H1 (cell line): ENCODE measurements around the gene ATP5F1E. TPM values are rescaled to one million over a fixed set of nuclear protein-coding genes. Genes with fewer than 3 reads are reported as not detected.

Experiments used
- CTCF ChIA-PET: fragments of 300-600 bp; sonication (Branson Sonifier 250); formaldehyde crosslinking; loops from one replicate; lab custom pipeline; 2021; ENCODE audit not compliant: partially characterized antibody; lab: Charles Lee
- POLR2A ChIA-PET: fragments of 300-600 bp; sonication (Branson Sonifier 250); formaldehyde crosslinking; loops from one replicate; lab custom pipeline; 2021; ENCODE audit warnings: inconsistent platforms; ENCODE audit not compliant: partially characterized antibody; lab: Charles Lee
- DNase-seq, 2 experiments: peaks; one replicate each; pipeline versions ENCODE4 v3.0.0 to v3.0.0-alpha.2; 2010 to 2022; ENCODE audit warnings: low spot score in 2 of 2, low read depth in 1 of 2, mixed read lengths in 1 of 2
- FAIRE-seq: peaks from 2 replicates; lab custom pipeline; 2011; peaks lifted over from hg19 to GRCh38; lab: Jason Lieb, UNC
- H2AFZ ChIP-seq: 2 replicates; pipeline ENCODE4 v1.8.1; 2012; ENCODE audit warnings: low read length, inconsistent platforms
- H2AK5ac ChIP-seq: 2 replicates; pipeline ENCODE4 v1.6.1; 2013; ENCODE audit warnings: low read depth, low read length
- H2BK120ac ChIP-seq: replicated peaks from 2 replicates; pipeline ENCODE3; 2013; ENCODE audit warnings: low read depth, low read length, inconsistent platforms
- H2BK12ac ChIP-seq: 2 replicates; pipeline ENCODE4 v1.6.1; 2013; ENCODE audit warnings: low read depth, low read length
- H2BK15ac ChIP-seq: 2 replicates; pipeline ENCODE4 v1.6.1; 2013; ENCODE audit warnings: low read length
- H2BK20ac ChIP-seq: 2 replicates; pipeline ENCODE4 v1.6.1; 2013; ENCODE audit warnings: low read length
- H2BK5ac ChIP-seq: 2 replicates; pipeline ENCODE4 v1.6.1; 2013; ENCODE audit warnings: low read depth, low read length
- H3K14ac ChIP-seq: 2 replicates; pipeline ENCODE4 v1.6.1; 2013; ENCODE audit warnings: inconsistent platforms; ENCODE audit not compliant: insufficient read length
- H3K18ac ChIP-seq: 2 replicates; pipeline ENCODE4 v1.6.1; 2013; ENCODE audit warnings: low read length; ENCODE audit errors: extremely low read depth
- H3K23ac ChIP-seq: 2 replicates; pipeline ENCODE4 v1.6.1; 2013; ENCODE audit warnings: inconsistent platforms; ENCODE audit not compliant: insufficient read length
- H3K23me2 ChIP-seq: 2 replicates; pipeline ENCODE4 v1.6.1; 2013; ENCODE audit warnings: low read depth, low read length
- H3K27ac ChIP-seq: 2 replicates; pipeline ENCODE4 v1.6.1; 2011; ENCODE audit warnings: low read depth, low read length, inconsistent platforms
- H3K27me3 ChIP-seq, 4 experiments: replicated peaks in 1 of 4; 1 replicate in 1 of 4; 2 replicates in 3 of 4; pipeline versions ENCODE4 v1.6.1 to v1.8.1; 2011 to 2013; ENCODE audit warnings: low read length in 3 of 4, mild to moderate bottlenecking in 3 of 4, inconsistent platforms in 2 of 4, mixed read lengths in 2 of 4, moderate library complexity in 1 of 4; ENCODE audit not compliant: control insufficient read depth in 3 of 4, insufficient read depth in 3 of 4; ENCODE audit errors: extremely low read depth in 1 of 4
- H3K36me3 ChIP-seq, 4 experiments: 2 replicates each; pipeline versions ENCODE4 v1.6.1 to v1.8.1; 2011 to 2013; ENCODE audit warnings: mild to moderate bottlenecking in 4 of 4, low read length in 3 of 4, moderate library complexity in 2 of 4, control low read depth in 1 of 4, inconsistent platforms in 1 of 4; ENCODE audit not compliant: insufficient read depth in 4 of 4, control insufficient read depth in 2 of 4
- H3K4ac ChIP-seq: replicated peaks from 2 replicates; pipeline ENCODE3; 2013; ENCODE audit warnings: low read length, low read depth, mixed read lengths, inconsistent platforms; ENCODE audit not compliant: insufficient read length
- H3K4me1 ChIP-seq, 4 experiments: replicated peaks in 1 of 4; 1 replicate in 1 of 4; 2 replicates in 3 of 4; pipeline versions ENCODE4 v1.6.1 to v1.8.1; 2011 to 2013; ENCODE audit warnings: low read length in 3 of 4, inconsistent platforms in 2 of 4, mixed read lengths in 1 of 4; ENCODE audit not compliant: insufficient read depth in 4 of 4, control insufficient read depth in 3 of 4
- H3K4me2 ChIP-seq, 2 experiments: 2 replicates each; pipeline versions ENCODE4 v1.6.1 to v1.8.1; 2011 to 2013; ENCODE audit warnings: low read depth in 2 of 2, low read length in 2 of 2, control low read depth in 1 of 2, inconsistent platforms in 1 of 2, mild to moderate bottlenecking in 1 of 2; ENCODE audit not compliant: insufficient read depth in 1 of 2
- H3K4me3 ChIP-seq, 4 experiments: fragments of 200-600, 300-600 bp in 1 of 4; sonication (generic), shearing (Covaris generic), sonication (Bioruptor Twin) in 1 of 4; 2 replicates each; pipeline versions ENCODE4 v1.5.1 to v1.8.1; 2011 to 2016; ENCODE audit warnings: low read length in 4 of 4, low read depth in 3 of 4, control low read depth in 2 of 4, inconsistent platforms in 2 of 4, mild to moderate bottlenecking in 2 of 4, mixed read lengths in 1 of 4, moderate library complexity in 1 of 4; ENCODE audit not compliant: insufficient read depth in 2 of 4; ENCODE audit errors: extremely low read depth in 1 of 4
- H3K56ac ChIP-seq: replicated peaks from 2 replicates; pipeline ENCODE3; 2013; ENCODE audit warnings: low read depth, mild to moderate bottlenecking, mixed read lengths, low read length, inconsistent platforms; ENCODE audit not compliant: insufficient read length
- H3K79me1 ChIP-seq: 2 replicates; pipeline ENCODE4 v1.6.1; 2013; ENCODE audit warnings: low read depth, low read length, control low read depth
- H3K79me2 ChIP-seq, 2 experiments: 2 replicates each; pipeline versions ENCODE4 v1.6.1 to v1.8.1; 2012 to 2013; ENCODE audit warnings: low read length in 2 of 2, mild to moderate bottlenecking in 2 of 2, inconsistent platforms in 1 of 2; ENCODE audit not compliant: insufficient read depth in 2 of 2, control insufficient read depth in 1 of 2
- H3K9ac ChIP-seq, 4 experiments: replicated peaks in 1 of 4; 1 replicate in 1 of 4; 2 replicates in 3 of 4; pipeline versions ENCODE4 v1.6.1 to v1.8.1; 2011 to 2013; ENCODE audit warnings: low read depth in 3 of 4, low read length in 3 of 4, control low read depth in 2 of 4, mild to moderate bottlenecking in 2 of 4, moderate library complexity in 2 of 4, inconsistent platforms in 1 of 4; ENCODE audit errors: extremely low read depth in 1 of 4
- H3K9me3 ChIP-seq, 2 experiments: 2 replicates each; pipeline versions ENCODE4 v1.6.1 to v1.8.1; 2012 to 2013; ENCODE audit warnings: mild to moderate bottlenecking in 2 of 2, moderate library complexity in 2 of 2, control low read depth in 1 of 2, inconsistent platforms in 1 of 2, low read depth in 1 of 2, low read length in 1 of 2, mixed read lengths in 1 of 2; ENCODE audit not compliant: insufficient read depth in 2 of 2
- H4K20me1 ChIP-seq, 2 experiments: replicated peaks in 1 of 2; 2 replicates each; pipeline versions ENCODE3 to v1.8.1; 2011 to 2013; ENCODE audit warnings: inconsistent platforms in 2 of 2, low read length in 2 of 2, mild to moderate bottlenecking in 1 of 2; ENCODE audit not compliant: insufficient read depth in 2 of 2, control insufficient read depth in 1 of 2
- H4K5ac ChIP-seq: 2 replicates; pipeline ENCODE4 v1.6.1; 2013; ENCODE audit warnings: low read length, low read depth, mixed read lengths, inconsistent platforms; ENCODE audit not compliant: insufficient read length
- H4K8ac ChIP-seq: 2 replicates; pipeline ENCODE4 v1.8.0; 2013; ENCODE audit warnings: mild to moderate bottlenecking, moderate library complexity, low read length, inconsistent platforms; ENCODE audit not compliant: insufficient read depth; ENCODE audit errors: extremely low read depth
- H4K91ac ChIP-seq: replicated peaks from 2 replicates; pipeline ENCODE3; 2013; ENCODE audit warnings: low read length, mixed read lengths, inconsistent platforms; ENCODE audit not compliant: insufficient read length
- ATF2 ChIP-seq: IDR thresholded peaks from 2 replicates; pipeline ENCODE4 v1.6.1; 2012; ENCODE audit warnings: low read length, inconsistent platforms
- CTBP2 ChIP-seq: IDR thresholded peaks from 2 replicates; pipeline ENCODE4 v1.7.0; 2011; ENCODE audit warnings: borderline replicate concordance, mild to moderate bottlenecking, moderate library complexity, mixed read lengths, low read length; ENCODE audit not compliant: insufficient read depth, insufficient read length
- EP300 ChIP-seq, 2 experiments: IDR thresholded peaks; 1 replicate in 1 of 2; 2 replicates in 1 of 2; pipeline ENCODE4 v1.6.1; 2011 to 2012; ENCODE audit warnings: low read depth in 2 of 2, low read length in 2 of 2, mild to moderate bottlenecking in 2 of 2, borderline replicate concordance in 1 of 2, inconsistent platforms in 1 of 2, moderate library complexity in 1 of 2
- MAX ChIP-seq: IDR thresholded peaks from 2 replicates; pipeline ENCODE4 v1.6.1; 2012; ENCODE audit warnings: inconsistent platforms
- SIRT6 ChIP-seq: IDR thresholded peaks from one replicate; pipeline ENCODE4 v1.7.1; 2012; ENCODE audit warnings: low read length, inconsistent platforms
- ZNF274 ChIP-seq: IDR thresholded peaks from 2 replicates; pipeline ENCODE4 v1.7.0; 2012; ENCODE audit warnings: low read length, borderline replicate concordance; ENCODE audit errors: extremely low read depth
- WGBS, 2 experiments: shearing (Covaris generic) in 1 of 2; methylation state at CpG; one replicate each; pipeline versions ENCODE4 v1.1.6 to v1.1.7; 2013 to 2015; ENCODE audit warnings: low lambda C conversion rate in 2 of 2, mixed read lengths in 2 of 2, inconsistent platforms in 1 of 2, low coverage in 1 of 2, missing lambda C conversion rate in 1 of 2; ENCODE audit not compliant: insufficient replicate concordance in 2 of 2, insufficient coverage in 1 of 2, insufficient read length in 1 of 2; ENCODE audit errors: extremely low coverage in 1 of 2, missing lambda C conversion rate in 1 of 2; 5-methylcytosine and 5-hydroxymethylcytosine counted together
- polyA plus RNA-seq, 7 experiments: library from polyadenylated mRNA; depleted of rRNA in 3 of 7; stranded (reverse) in 5 of 7; unstranded in 2 of 7; fragments of >200 nt in 5 of 7; fragments of 200-250 nt in 2 of 7; gene quantifications; 1 replicate in 5 of 7; 2 replicates in 1 of 7; 4 replicates in 1 of 7; pipeline versions ENCODE4 v1.2.1 to v1.2.3, GENCODE V29; 2011 to 2013; ENCODE audit warnings: missing spikeins in 2 of 7, mixed read lengths in 2 of 7
- total RNA-seq: library from RNA; stranded (reverse); fragmentation: NEBNext Ultra II Directional; extraction: Animal tissue kit (Norgen Biotek cat#: 25700); gene quantifications from 2 replicates; pipeline ENCODE4 v1.2.1, GENCODE V29; 2021

ATP5F1E gene
- total and polyA plus RNA-seq, 2 of the 8 experiments (the other 6 are each of a cell fraction or from before 2014, with no cell fraction given): 15.7 to 47.8 TPM

GRCh38 chr20:59022754-59023153 lies 9.4 kb downstream of the ATP5F1E start:
- Histone ChIP-seq H3K23me2 (peaks cover 2% of the 10 kb centered on the region; the same call in 1 of the 2 replicates), H3K4ac (no peak overlapping the region), H3K4me1 (peaks cover 0 to 2% (median 0%) of the 10 kb centered on the region in 4 experiments; a peak in 3 of 7 replicates), H2BK20ac (no peak overlapping the region), H3K27ac (no peak overlapping the region), H4K20me1 (peaks cover under 1 to 5% of the 10 kb centered on the region in 2 experiments), H4K5ac (no peak overlapping the region), H2BK120ac (no peak overlapping the region), H3K23ac (no peak overlapping the region), H3K27me3 (peaks cover 0 to 4% (median 2%) of the 10 kb centered on the region in 4 experiments; a peak in 1 of 7 replicates), H3K4me3 (no peak overlapping the region), H2AFZ (no peak overlapping the region), H4K8ac (no peak overlapping the region), H3K56ac (no peak overlapping the region), H3K14ac (no peak overlapping the region)
- ChIA-PET CTCF (interaction anchor here (0.6 kb wide), 1 partner anchor 11 kb away, joined by 3 read pairs; no protein-coding TSS in a partner anchor), POLR2A (interaction anchor here (1.1 to 3.8 kb wide), 3 partner anchors 10 to 81 kb away, joined by 3 to 28 read pairs (median 3); partner anchors contain the start of gene ATP5F1E)
- TF ChIP-seq EP300 (IDR thresholded peaks at IDR 0.05; ENCODE audit: borderline replicate concordance in 1 of 2, low read depth in 2 of 2, low read length in 2 of 2) (no peak), CTBP2 (no peak), MAX (no peak), SIRT6 (no peak), ATF2 (no peak), ZNF274 (no peak)
- TF ChIP-seq, all 59 proteins: peak for 0
- Histone ChIP-seq H3K9ac (no peak overlapping the region; a peak in 1 of 7 replicates), H3K36me3 (peaks cover 0 to 12% (median 4%) of the 10 kb centered on the region in 4 experiments; a peak in 4 of 8 replicates), H2AK5ac (no peak overlapping the region), H3K4me2 (no peak overlapping the region), H2BK12ac (no peak overlapping the region), H4K91ac (no peak overlapping the region), H3K79me2 (no peaks in the 10 kb centered on the region), H3K79me1 (peaks cover 3% of the 10 kb centered on the region; the same call in 1 of the 2 replicates), H2BK15ac (no peak overlapping the region), H3K18ac (no peak overlapping the region), H2BK5ac (no peak overlapping the region), H3K9me3 (no peaks in the 10 kb centered on the region)
- WGBS, 2 experiments: 91% methylated on average over 15 of the region's 15 CpGs; no CpG with 5 or more reads in 1 of the 2 experiments
- no peak for FAIRE-seq
- no peak for DNase-seq
